OCI-LY1 (cell line): ENCODE results near the gene CCDC66.

Experiments used
- H2AFZ ChIP-seq: fragments of 200-600 bp; sonication (generic), shearing (Covaris generic); 2 replicates; pipeline ENCODE4 v1.6.0; 2014; ENCODE audit warnings: antibody characterized with exemption, mild to moderate bottlenecking, low read length
- H3F3A ChIP-seq: fragments of 200-600 bp; sonication (generic), shearing (Covaris generic); 2 replicates; pipeline ENCODE4 v1.6.0; 2014; ENCODE audit warnings: mild to moderate bottlenecking, antibody characterized with exemption, low read length, moderate library complexity; ENCODE audit not compliant: insufficient read depth
- H3K27ac ChIP-seq: fragments of 200-600 bp; sonication (generic); 2 replicates; pipeline ENCODE4 v1.5.1; 2014; ENCODE audit warnings: low read length, mixed run types, mild to moderate bottlenecking, low read depth; ENCODE audit not compliant: poor library complexity, severe bottlenecking
- H3K27me3 ChIP-seq: fragments of 200-600 bp; sonication (generic); 2 replicates; pipeline ENCODE4 v1.6.0; 2014; ENCODE audit warnings: antibody characterized with exemption, mild to moderate bottlenecking, low read length, moderate library complexity; ENCODE audit not compliant: insufficient read depth
- H3K36me3 ChIP-seq: fragments of 200-600 bp; sonication (generic); 2 replicates; pipeline ENCODE4 v1.6.1; 2014; ENCODE audit warnings: mild to moderate bottlenecking, antibody characterized with exemption, low read length, moderate library complexity, mixed read lengths; ENCODE audit not compliant: insufficient read depth
- H3K4me1 ChIP-seq: fragments of 200-600 bp; sonication (generic); 2 replicates; pipeline ENCODE4 v1.5.1; 2014; ENCODE audit warnings: mild to moderate bottlenecking, low read length, moderate library complexity; ENCODE audit not compliant: insufficient read depth, severe bottlenecking
- H3K4me2 ChIP-seq: fragments of 200-600 bp; sonication (generic), shearing (Covaris generic); 2 replicates; pipeline ENCODE4 v1.6.1; 2014; ENCODE audit warnings: low read length
- H3K4me3 ChIP-seq: fragments of 200-600 bp; sonication (generic); 2 replicates; pipeline ENCODE4 v1.5.1; 2014; ENCODE audit warnings: low read length, low read depth, mild to moderate bottlenecking, mixed read lengths; ENCODE audit not compliant: poor library complexity, severe bottlenecking
- H3K79me2 ChIP-seq: fragments of 200-600 bp; shearing (Covaris generic); 2 replicates; pipeline ENCODE4 v1.6.1; 2016; ENCODE audit warnings: mixed run types, low read length, mixed read lengths; ENCODE audit not compliant: insufficient read depth
- H3K9ac ChIP-seq: fragments of 200-600 bp; sonication (generic), shearing (Covaris generic); 2 replicates; pipeline ENCODE4 v1.6.1; 2014; ENCODE audit warnings: mild to moderate bottlenecking, low read length, mixed read lengths
- H3K9me2 ChIP-seq: fragments of 200-600 bp; sonication (generic), shearing (Covaris generic); 2 replicates; pipeline ENCODE4 v1.6.1; 2014; ENCODE audit warnings: low read depth, mild to moderate bottlenecking, low read length, mixed read lengths
- H3K9me3 ChIP-seq: fragments of 200-600 bp; shearing (Covaris generic); 2 replicates; pipeline ENCODE4 v1.6.1; 2014; ENCODE audit warnings: low read length, mixed read lengths
- H4K20me1 ChIP-seq: fragments of 200-600 bp; sonication (generic), shearing (Covaris generic); 2 replicates; pipeline ENCODE4 v1.6.0; 2016; ENCODE audit warnings: mild to moderate bottlenecking, low read length; ENCODE audit not compliant: insufficient read depth
- CTCF ChIP-seq: fragments of 200-600 bp; sonication (generic), shearing (Covaris generic); IDR thresholded peaks from 2 replicates; pipeline ENCODE4 v1.5.1; 2017; ENCODE audit warnings: mild to moderate bottlenecking, antibody characterized with exemption, low read length, moderate library complexity, mixed read lengths
- EZH2 ChIP-seq: fragments of 200-600 bp; sonication (generic), shearing (Covaris generic); IDR thresholded peaks from 2 replicates; pipeline ENCODE4 v1.8.0; 2017; ENCODE audit warnings: borderline replicate concordance, mixed run types, mild to moderate bottlenecking, antibody characterized with exemption, low read length, moderate library complexity, mixed read lengths

Gene CCDC66

GRCh38 chr3:56624725-56625124 lies 67.8 kb downstream of the CCDC66 start:
- no peak overlapping the region for H3K4me2 ChIP-seq
- TF ChIP-seq EZH2 (no peak), CTCF (no peak)
- no peaks in the 10 kb centered on the region for H3K27me3 ChIP-seq
- H3K79me2 ChIP-seq: no peaks in the 10 kb centered on the region
- H3K4me3 ChIP-seq: no peak overlapping the region
- no peak overlapping the region for H3K9ac ChIP-seq
- no peak overlapping the region for H3K27ac ChIP-seq
- H3K9me2 ChIP-seq: no peaks in the 10 kb centered on the region
- H4K20me1 ChIP-seq: no peaks in the 10 kb centered on the region
- no peaks in the 10 kb centered on the region for H3K4me1 ChIP-seq
- no peaks in the 10 kb centered on the region for H3K9me3 ChIP-seq
- H3F3A ChIP-seq: no peaks in the 10 kb centered on the region
- no peak overlapping the region for H2AFZ ChIP-seq
- H3K36me3 ChIP-seq: peaks cover 89% of the 10 kb centered on the region

- Histone ChIP-seq H3K4me3 (no peak overlapping the region), H3K27ac (no peak overlapping the region), H3K9me3 (no peaks in the 10 kb centered on the region), H3K9ac (no peak overlapping the region), H3K4me2 (no peak overlapping the region), H3K4me1 (no peaks in the 10 kb centered on the region), H3K27me3 (no peaks in the 10 kb centered on the region), H3K36me3 (peaks cover 71% of the 10 kb centered on the region), H4K20me1 (no peaks in the 10 kb centered on the region), H3F3A (no peaks in the 10 kb centered on the region), H3K79me2 (no peaks in the 10 kb centered on the region), H2AFZ (no peak overlapping the region), H3K9me2 (no peaks in the 10 kb centered on the region)
- TF ChIP-seq CTCF (no peak), EZH2 (no peak)
Measured at GRCh38 chr3:56629047-56629446, 72.1 kb downstream of the CCDC66 start.

GRCh38 chr3:56629451-56629850 lies 72.5 kb downstream of the CCDC66 start:
- TF ChIP-seq CTCF (no peak), EZH2 (no peak)
- Histone ChIP-seq H2AFZ (no peak overlapping the region), H3K4me1 (no peaks in the 10 kb centered on the region), H3F3A (no peaks in the 10 kb centered on the region), H3K9ac (no peak overlapping the region), H3K9me3 (no peaks in the 10 kb centered on the region), H3K79me2 (no peaks in the 10 kb centered on the region), H3K36me3 (peaks cover 71% of the 10 kb centered on the region), H3K9me2 (no peaks in the 10 kb centered on the region), H3K4me2 (no peak overlapping the region), H4K20me1 (no peaks in the 10 kb centered on the region), H3K27me3 (no peaks in the 10 kb centered on the region), H3K27ac (no peak overlapping the region), H3K4me3 (no peak overlapping the region)
